ENCODE results near the gene CDC14A.

DNA sequence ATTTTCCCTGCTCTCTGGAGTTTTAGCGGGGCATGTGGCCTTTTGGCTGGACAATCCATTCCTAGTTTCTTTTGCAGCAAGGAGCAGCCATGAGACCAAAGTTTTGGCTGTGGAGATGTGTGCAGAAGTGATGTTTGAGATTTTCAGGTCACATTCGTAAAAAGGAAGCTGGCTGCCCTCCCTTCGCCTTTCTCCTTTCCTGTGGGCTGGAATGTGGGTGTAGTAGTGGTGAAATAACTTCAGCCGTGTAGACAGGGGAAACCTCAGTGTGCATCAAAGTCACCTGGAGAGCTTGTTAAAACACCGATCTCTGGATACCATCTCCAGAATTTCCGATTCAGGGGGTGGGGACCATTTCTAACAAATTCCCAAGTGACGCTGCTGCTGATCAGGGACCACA is 180.3 kb downstream of the CDC14A start:
- TF ChIP-seq GATA2 (IDR thresholded peaks at IDR 0.05; ENCODE audit: low read depth, low read length) (no peak), GATA3 (IDR thresholded peaks at IDR 0.05; ENCODE audit: low read depth, low read length) (no peak)

Data from SH-SY5Y (cell line).